ENCODE data around the gene AKAP14. TPM values are rescaled to one million over a fixed set of nuclear protein-coding genes. Genes with fewer than 3 reads are reported as not detected.
A peak's percentile ranks its signal among the peaks of the same experiment; 100 is the strongest.
"Not testable (repeated sequence)": the region's sequence is repeated elsewhere in the genome, so short reads cannot be mapped to it uniquely, and the experiment has no call there.

The AKAP14 gene
- total RNA-seq: not detected in 2 replicates

DNA sequence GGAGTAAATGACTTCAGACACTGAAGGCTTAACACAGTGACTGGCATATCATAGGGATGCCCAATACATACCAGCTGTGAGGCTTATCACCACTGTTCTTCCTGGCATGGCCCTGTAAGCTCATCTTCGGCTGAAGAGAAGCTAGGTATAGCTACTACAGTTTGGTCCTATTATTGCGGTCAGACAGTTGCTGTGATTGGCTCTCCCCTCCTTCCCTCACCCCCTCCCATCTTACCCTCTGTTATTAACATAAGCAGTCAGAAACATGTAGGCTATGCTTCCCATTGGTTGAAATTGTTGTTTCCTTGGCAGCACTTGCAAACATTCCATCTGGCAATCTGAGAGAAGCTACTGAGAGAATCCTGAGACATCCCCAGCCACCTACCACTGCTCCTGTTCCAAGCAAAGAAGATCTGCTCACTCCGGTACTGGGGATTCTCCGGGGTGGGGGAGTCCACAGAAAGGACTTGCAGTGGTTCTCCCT lies at the start of gene AKAP14:
Gene AKAP14, plus strand, starts transcription at position 51 of the 484 bp plus-strand sequence. CDS start 7,331 bp downstream, outside the sequence.
- no peak for DNase-seq (ENCODE audit: low read depth in 2 of 2)

DNA sequence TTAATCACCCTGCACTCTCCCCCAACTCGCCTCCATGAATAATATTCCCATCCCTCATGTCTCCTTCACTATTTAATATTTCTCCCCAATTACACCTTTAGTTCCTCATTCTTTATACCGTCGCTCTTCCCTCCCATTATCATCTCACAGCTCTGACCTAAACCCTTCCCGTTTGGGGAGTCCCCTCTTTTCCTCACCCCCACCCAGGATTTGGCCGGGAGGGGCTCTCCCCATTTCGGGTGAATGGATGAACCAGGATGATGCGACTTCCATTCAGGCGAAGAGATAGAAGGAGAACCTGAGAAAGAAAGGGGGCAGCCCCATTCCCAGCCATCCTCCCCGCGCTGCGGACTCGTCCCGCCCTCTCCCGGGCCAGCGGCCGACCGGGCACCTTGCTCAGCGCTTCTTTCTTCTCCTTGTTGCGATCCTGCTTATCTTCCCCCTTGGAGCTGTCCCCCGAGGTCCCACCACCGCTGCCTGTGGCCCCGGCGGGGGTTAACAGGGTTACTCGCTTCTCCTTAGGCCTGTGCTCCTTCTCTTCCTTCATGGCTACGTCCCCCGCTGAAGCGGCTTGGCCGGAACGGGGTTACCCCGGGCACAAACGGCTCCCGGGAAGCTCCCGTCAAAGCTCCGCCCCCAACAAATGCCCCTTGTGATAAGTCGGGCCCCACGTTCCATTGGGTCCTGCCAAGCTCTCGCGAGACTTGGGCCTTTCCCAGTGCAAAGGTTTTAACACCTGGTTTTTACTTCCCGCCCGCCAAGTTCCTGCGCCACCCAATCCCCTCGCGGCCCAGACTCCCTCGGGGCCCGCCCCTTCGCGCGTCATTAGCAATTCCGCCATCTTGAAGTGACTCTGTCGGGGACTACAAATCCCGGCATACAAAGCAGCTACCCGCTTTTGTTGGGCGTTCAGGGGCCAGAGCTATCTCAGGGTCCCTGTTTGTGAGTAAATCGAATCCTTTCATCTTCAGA lies 43.0 kb upstream of the AKAP14 start, which contains the start of gene UPF3B:
Gene UPF3B, minus strand, starts transcription at position 582 of the 972 bp plus-strand sequence. Its CDS starts 35 bp downstream, at position 547.
- DNase-seq (ENCODE audit: low read depth in 2 of 2): peak; percentile 95 to 98

DNA sequence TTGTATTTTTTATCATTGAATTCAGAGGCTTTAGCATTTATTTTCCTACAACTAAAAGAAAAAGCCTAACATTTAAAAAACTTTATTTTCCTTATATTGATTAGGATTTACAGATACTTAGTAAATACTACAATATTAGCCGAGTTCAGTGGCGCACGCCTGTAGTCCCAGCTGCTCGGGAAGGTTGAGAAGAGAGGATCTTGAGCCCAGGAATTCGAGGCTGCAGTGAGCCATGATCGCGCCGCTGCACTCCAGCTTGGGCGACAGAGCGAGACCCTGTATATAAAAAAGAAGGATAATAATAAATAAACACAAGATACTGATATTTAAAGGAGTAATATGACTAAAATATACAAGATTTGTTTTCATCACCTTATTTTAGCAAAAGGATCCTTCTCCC lies 42.2 kb upstream of the AKAP14 start:
- peak in 1 of 2 donors; percentile 1 for DNase-seq (ENCODE audit: low read depth in 2 of 2)

DNA sequence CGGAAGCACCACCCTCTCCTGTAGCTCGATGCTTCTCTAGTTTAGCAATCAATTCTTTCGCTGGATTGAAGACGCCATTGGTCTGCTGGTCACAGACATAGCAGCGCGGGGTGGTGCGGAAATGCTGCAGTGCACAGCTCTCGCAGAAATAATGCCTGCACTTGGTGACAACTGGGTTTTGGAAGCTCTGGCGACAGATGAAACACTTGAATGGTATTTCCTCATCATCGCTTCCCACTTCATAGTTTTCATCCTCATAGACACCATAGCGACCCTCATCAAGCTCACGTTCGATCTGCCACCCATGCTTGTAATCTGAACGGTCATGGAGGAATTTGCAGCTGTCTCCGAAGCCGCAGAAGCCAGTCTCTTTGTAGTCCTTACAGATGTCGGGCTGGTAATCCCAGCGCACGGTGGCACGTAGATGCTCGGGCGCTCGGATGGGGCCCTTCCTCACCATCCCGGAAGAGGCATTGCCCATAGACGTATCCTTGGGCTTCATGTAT lies 25.0 kb upstream of the AKAP14 start:
- peak in 1 of 2 donors; percentile 33 for DNase-seq (ENCODE audit: low read depth in 2 of 2)

DNA sequence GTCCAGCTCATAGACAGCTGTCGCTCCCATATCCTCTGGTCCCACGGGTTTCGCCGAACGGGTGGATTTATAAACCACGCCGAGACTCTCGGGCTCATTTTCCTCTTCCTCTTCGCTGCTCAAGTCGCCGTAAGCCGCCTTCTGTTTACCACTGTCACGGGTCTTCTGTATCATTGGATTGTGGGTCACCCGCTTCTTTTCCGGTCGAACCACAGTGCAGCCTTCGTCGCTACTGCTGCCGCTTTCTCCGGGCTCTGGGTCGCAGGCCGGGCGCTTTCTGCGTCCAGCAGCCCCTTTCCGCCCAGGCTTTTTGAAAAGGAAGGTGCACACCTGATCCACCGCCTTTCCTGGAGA lies 24.5 kb upstream of the AKAP14 start:
- DNase-seq (ENCODE audit: low read depth in 2 of 2): peak in 1 of 2 donors; percentile 29

DNA sequence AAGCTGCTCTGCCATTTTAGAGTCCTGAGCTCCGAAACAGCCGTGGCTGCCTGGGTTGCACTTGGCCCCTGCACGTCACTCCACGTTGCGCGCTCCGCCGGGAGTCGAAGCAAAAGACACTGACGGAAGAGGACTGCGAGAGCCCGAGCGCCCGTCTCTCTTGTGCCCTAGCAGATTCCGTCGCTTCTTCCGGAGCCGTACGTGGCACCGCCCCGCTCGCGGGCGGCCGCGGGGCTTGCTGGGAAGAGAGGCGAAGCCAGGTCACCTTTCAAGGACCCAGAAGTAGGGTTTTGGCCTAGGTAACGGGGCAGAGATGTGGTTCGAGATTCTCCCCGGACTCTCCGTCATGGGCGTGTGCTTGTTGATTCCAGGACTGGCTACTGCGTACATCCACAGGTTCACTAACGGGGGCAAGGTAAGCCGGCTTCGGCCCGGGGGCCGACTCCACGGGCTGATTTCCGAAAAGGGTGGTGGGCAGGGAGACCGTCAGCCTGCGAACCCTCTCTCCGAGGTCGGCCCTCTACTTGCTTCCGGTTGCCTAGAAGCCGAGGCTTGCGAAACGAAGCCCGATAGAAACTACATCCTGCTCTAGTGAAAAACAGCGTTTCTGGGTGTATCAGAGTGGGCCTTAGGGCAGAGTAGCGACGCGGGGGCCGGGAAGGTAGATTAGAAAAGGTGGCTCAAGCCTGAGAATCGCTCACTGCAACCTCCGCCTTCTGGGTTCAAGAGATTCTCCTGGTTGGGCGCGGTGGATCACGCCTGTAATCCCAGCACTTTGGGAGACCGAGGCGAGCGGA lies 23.9 kb upstream of the AKAP14 start, which contains the start of the genes NDUFA1 and RNF113A:
Gene NDUFA1, plus strand, starts transcription at position 234 of the 797 bp plus-strand sequence. Its CDS starts 80 bp downstream, at position 314.
Gene RNF113A, minus strand, starts transcription at position 135 of the 797 bp plus-strand sequence. Its CDS starts 120 bp downstream, at position 15.
- DNase-seq (ENCODE audit: low read depth in 2 of 2): peak; percentile 71 to 88

DNA sequence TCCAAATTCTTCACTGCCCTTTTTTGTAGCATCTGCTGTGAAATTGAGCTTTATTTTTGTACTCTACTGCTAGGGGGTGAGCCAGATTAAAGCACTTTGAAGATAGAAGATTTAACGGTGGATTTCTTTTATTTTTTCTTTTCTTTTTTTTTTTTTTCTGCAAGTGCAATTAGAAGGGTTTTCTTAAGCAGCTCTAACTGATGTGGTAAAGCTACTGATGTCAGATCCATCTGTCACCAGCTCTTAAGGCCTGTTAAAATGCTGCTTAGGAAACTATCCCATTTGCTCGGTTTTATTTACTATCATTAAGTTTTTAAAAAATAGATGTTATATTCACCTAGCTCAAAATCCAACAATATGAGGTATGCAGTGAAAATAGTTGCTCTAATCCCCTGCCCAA lies 17.0 kb upstream of the AKAP14 start:
- no peak for DNase-seq (ENCODE audit: low read depth in 2 of 2)

DNA sequence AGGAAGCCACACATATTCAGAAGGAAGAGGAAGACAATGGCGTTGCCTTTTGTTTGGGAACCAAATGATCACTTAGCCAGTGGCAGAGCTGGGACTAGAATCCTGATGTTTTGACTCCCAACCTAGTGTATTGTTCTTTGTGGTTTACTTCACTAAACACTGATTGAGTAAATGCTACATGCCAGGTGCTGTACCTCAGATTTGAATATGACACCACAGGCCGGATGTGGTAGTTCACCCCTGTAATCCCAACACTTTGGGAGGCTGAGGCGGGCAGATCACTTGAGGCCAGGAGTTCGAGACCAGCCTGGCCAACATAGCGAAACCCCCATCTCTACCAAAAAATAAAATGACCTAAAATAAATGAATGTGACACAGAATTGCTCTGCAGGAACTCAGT lies 15.6 kb upstream of the AKAP14 start:
- no peak for DNase-seq (ENCODE audit: low read depth in 2 of 2)

DNA sequence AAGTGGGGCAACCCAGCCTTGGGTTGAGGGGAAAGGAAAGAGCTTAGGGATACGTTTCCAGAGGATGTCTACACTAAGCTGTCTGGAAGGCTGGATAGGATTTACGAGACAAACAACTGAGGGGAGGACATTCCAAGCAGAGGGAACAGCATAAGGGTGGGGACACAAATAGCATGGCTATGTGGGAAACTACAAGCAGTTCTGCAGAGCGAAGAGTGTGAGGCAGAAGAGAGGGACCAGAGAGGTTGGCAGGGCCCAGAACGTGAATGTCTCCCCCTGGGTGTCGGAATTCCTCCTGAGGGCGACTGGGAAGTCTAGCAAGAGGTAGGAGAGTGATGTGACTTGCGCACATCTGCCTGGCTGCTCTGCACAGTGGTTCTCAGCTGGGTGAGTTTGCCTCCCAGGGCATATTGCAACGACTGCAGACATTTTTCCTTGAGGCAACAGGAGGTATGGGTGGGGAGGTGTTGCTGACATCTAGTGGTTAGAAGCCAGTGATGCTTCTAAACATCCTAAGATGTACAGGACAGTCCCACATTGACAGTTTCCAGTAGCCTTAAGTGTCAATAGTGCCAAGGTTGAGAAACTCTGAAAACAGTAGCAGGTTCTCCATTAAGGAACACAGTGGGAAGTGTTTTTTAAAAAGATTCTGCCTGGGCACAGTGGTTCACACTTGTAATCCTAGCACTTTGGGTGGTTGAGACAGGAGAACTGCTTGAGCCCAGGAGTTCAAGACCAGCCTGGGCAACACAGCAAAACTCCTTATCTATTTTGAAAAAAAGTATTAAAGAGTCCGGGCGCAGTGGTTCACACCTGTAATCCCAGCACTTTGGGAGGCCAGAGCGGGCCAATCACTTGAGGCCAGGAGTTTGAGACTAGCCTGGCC lies 14.9 kb upstream of the AKAP14 start:
- DNase-seq (ENCODE audit: low read depth in 2 of 2): peak in 1 of 2 donors; percentile 58

DNA sequence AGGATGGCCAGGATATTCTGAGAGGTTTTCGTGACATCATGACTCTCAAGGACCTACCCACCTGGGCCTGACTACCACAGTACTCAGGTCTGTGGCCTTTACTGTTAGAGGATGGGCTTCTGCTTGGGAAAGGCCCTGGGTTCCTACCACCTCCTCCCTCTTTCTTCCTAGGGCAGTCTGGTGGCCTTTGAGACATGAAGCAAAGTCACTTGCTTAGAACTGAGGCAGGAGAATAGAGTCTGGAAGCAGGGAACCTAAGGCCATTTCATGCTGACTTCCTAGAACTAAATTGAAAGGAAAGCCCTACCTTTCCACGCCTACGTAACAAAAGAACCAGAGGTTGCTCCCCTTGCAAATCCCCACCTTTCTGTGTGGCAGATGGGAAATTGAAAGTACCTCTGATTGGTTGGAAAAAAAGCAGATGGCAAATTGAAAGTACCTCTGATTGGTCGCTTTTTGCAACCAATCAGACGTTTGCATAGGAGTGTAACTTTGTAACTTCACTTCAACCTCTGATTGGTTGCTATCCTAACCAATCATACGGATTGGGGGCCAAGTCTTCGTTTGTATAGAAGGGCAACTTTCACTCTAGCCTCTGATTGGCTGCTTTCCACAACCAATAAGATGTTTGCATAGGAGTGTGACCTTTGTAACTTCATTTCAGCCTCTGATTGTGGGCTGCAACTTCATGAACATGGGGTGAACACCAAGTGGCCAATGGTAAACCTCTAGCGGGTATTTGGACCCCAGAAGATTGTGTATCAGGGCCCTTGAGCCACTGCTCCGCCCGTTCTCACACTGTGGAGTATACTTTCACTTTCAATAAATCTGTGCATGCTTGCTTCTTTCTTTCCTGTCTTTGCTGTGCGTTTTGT lies 9.9 kb upstream of the AKAP14 start:
- DNase-seq (ENCODE audit: low read depth in 2 of 2): peak in 1 of 2 donors; percentile 4

DNA sequence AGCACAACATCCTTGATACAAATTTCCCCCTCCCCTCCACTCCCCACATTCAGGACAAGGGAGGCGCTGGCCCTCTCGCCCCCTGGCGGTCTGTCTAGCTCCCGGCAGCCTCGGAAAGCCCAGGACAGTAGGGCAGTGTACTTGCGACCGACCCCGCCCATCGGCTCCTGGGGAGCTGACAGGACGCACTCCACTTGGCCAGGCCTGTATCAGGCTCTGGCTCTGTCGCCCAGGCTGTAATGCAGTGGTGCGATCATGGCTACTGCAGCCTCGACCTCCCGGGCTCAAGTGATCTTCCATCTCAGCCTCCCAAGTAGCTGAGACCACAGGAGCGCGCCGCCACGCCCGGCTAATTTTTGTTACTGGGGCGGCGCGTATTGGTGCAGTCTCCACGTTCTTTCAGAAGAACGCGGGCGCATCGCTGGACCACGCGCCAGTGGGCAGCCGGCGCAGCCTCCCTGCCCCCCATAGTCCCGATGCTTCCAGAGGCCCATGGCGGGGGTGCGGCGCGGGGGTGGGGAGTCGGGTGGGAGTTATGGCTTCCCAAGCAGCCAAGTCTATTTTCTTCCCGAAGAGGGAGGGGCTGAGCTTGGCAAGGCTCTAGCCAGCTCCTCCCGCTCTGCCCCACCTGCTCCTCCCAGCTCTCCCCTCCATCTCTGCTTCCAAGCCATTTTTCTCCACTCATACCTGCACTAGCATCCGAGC lies 7.8 kb upstream of the AKAP14 start:
- DNase-seq (ENCODE audit: low read depth in 2 of 2): peak in 1 of 2 donors; percentile 61

DNA sequence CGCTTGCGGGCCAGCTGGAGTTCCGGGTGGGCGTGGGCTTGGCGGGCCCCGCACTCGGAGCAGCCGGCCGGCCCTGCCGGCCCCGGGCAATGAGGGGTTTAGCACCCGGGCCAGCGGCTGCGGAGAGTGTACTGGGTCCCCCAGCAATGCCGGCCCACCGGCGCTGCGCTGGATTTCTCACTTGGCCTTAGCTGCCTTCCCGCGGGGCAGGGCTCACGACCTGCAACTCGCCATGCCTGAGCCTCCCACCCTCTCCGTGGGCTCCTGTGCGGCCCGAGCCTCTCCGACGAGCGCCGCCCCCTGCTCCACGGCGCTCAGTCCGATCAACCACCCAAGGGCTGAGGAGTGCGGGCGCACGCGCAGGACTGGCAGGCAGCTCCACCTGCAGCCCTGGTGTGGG lies 5.1 kb upstream of the AKAP14 start:
- DNase-seq (ENCODE audit: low read depth in 2 of 2): not testable (repeated sequence)

DNA sequence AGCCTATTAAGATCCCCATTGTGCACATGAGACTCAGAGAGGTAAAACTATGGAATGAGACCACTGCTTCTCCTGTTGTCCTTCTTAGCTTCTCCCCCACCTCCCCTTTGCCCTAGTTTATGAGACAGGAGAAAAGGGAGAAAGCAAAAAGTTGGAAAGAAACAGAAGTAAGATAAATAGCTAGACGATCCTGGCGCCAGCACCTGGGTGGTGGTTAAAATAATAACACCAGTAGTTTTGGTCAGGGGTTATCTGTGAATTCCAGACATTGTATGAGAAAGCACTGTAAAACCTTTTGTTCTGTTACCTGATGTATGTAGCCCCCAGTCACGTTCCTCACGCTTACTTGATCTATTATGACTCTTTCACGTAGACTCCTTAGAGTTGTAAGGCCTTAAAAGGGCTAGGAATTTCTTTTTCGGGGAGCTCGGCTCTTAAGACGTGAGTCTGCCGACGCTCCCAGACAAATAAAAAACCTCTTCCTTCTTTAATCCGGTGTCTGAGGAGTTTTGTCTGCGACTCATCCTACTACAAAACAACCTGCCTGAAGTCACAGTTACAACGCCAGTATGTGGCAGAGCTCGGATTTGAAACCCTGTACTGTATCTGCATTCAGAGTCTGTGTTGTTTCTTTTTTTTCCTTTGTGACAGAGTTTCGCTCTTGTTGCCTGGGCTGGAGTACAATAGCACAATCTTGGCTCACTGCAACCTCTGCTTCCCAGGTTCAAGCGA lies 3.6 kb upstream of the AKAP14 start:
- not testable (repeated sequence) for DNase-seq (ENCODE audit: low read depth in 2 of 2)

DNA sequence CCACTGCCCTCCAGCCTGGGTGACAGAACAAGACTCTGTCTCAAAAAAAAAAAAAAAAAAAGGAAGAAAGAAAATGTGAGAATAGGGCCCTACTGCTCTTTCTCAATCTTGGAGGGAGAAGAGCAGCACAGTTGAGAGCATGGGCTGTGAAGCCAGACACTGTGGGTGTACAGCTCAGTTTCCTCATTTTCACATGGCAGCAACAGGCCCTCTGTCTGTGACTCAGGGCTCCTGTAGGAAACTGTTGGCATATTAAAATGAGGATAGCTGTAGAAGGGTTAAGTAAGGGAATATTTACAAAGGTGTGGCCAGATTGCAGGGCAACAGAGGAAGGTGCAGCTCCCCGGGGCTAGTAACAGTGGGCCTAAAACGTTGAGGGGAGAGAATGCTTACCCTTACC lies 3.4 kb downstream of the AKAP14 start:
- no peak for DNase-seq (ENCODE audit: low read depth in 2 of 2)

DNA sequence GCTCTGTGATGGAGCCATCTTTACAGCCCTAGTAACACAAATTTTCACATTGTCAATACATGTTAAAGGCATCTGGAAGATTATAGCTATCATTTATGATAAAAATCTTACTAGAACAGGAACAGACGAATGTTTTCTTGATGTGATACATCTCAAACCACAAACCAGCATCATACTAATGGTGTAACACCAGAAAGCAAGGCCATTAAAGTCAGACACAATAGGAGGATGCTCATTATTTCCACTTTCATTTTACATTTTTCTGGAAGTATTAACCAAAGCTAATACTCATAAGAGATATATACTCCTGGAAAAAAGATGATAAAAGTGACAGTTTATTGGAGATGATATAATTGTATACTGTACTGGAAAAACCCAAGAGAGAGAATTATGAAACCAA lies 5.3 kb downstream of the AKAP14 start:
- DNase-seq (ENCODE audit: low read depth in 2 of 2): no peak

DNA sequence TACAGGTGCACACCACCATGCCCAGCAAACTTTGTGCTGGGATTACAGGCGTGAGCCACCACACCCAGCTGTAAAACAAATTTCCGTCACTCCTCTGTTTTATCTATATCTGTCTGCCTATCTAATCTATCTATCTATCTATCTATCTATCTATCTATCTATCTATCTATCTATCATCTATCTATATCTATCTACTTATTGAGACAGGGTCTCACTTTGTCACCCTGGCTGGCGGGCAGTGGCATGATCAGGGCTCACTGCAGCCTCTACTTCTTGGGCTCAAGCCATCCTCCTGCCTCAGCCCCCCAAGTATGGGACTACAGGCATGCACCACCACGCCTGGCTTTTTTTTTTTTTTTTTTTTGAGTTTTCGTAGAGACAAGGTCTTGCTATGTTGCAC lies 20.6 kb downstream of the AKAP14 start:
- no peak for DNase-seq (ENCODE audit: low read depth in 2 of 2)

DNA sequence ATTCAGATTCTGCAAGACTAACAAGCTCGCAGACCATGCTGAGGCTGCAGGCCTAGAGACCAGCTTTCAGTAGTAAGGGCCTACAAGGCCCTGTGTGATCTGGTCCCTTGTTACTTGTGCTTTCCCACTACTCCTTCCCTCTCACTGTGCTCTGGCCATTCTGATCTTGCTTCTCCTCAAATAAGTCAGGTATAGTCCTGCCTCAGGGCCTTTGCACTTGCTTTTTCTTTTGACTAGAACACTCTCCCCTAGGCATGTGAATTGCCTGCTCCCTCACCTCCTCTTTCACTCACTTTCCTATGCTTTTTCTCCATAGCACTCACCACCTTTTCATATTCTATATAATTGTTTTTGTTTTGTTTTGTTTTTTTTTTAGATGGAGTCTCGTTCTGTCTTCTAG lies 22.2 kb downstream of the AKAP14 start:
- DNase-seq (ENCODE audit: low read depth in 2 of 2): no peak
